HepG2 (cell line): Measurements from ENCODE around the gene CARS1. TPM values are rescaled to one million over a fixed set of nuclear protein-coding genes. Genes with fewer than 3 reads are reported as not detected.
A peak's percentile ranks its signal among the peaks of the same experiment; 100 is the strongest.

ENCODE experiments used
- ATAC-seq: fragments of 200-7000 bp; cut with Tn5 transposase; 3 replicates; pipeline ENCODE4 v1.9.1; 2020; ENCODE audit warnings: mild to moderate bottlenecking, moderate library complexity
- BruUV-seq: library from RNA; stranded (reverse); fragments of 400-500 nt; replicated peaks from 2 replicates; lab custom pipeline; 2021; lab: Mats Ljungman, UMichigan
- CTCF ChIA-PET: fragments of 300-600 bp; formaldehyde crosslinking; extraction: SDS; loops from one replicate; lab custom pipeline; 2021; ENCODE audit warnings: low total read pairs, inconsistent platforms, low intra/inter-chr PET ratio; lab: Yijun Ruan, JAX
- POLR2A ChIA-PET: fragments of 350-600 bp; sonication (Branson Sonifier 250); formaldehyde crosslinking; loops from one replicate; lab custom pipeline; 2020; ENCODE audit warnings: antibody characterized with exemption, inconsistent platforms; lab: Yijun Ruan, JAX
- DNase-seq: peaks from one replicate; pipeline ENCODE4 v3.0.0-alpha.2; 2015; ENCODE audit warnings: low spot score
- FAIRE-seq: peaks from 3 replicates; lab custom pipeline; 2011; peaks lifted over from hg19 to GRCh38; lab: Jason Lieb, UNC
- H2AFZ ChIP-seq: one replicate; pipeline ENCODE4 v1.6.1; 2011; ENCODE audit warnings: low read length, inconsistent platforms
- H3K27ac ChIP-seq: fragments of 300-600 bp; 3 replicates; pipeline ENCODE4 v1.8.0; 2011; ENCODE audit warnings: mixed run types, mild to moderate bottlenecking, mixed read lengths, low read length, inconsistent platforms; ENCODE audit not compliant: insufficient read depth; ENCODE audit errors: extremely low read length
- H3K27me3 ChIP-seq, 2 experiments: fragments of 200-600 bp in 1 of 2; 2 replicates in 1 of 2; 3 replicates in 1 of 2; pipeline versions ENCODE4 v1.6.0 to v1.8.0; 2011; ENCODE audit warnings: low read length in 2 of 2, mild to moderate bottlenecking in 2 of 2, moderate library complexity in 2 of 2, inconsistent platforms in 1 of 2; ENCODE audit not compliant: insufficient read depth in 2 of 2, control insufficient read depth in 1 of 2
- H3K36me3 ChIP-seq, 2 experiments: fragments of 200-600 bp in 1 of 2; replicated peaks in 1 of 2; 2 replicates in 1 of 2; 3 replicates in 1 of 2; pipeline versions ENCODE4 v1.5.1 to v1.8.0; 2011; ENCODE audit warnings: low read length in 2 of 2, inconsistent platforms in 1 of 2; ENCODE audit not compliant: insufficient read depth in 2 of 2, control insufficient read depth in 1 of 2
- H3K4me1 ChIP-seq: 2 replicates; pipeline ENCODE4 v1.5.1; 2012; ENCODE audit warnings: low read length, inconsistent platforms; ENCODE audit not compliant: insufficient read depth
- H3K4me2 ChIP-seq: 2 replicates; pipeline ENCODE4 v1.6.0; 2011; ENCODE audit warnings: low read depth, low read length, inconsistent platforms
- H3K4me3 ChIP-seq, 3 experiments: fragments of 200-600 bp in 1 of 3; sonication (generic), shearing (Covaris generic) in 1 of 3; replicated peaks in 1 of 3; 2 replicates each; pipeline ENCODE4 v1.5.1; 2011 to 2016; ENCODE audit warnings: low read length in 3 of 3, inconsistent platforms in 2 of 3, low read depth in 2 of 3, mild to moderate bottlenecking in 2 of 3, control low read depth in 1 of 3, mixed read lengths in 1 of 3; ENCODE audit not compliant: insufficient read depth in 1 of 3
- H3K79me2 ChIP-seq: one replicate; pipeline ENCODE4 v1.6.1; 2011; ENCODE audit warnings: low read length, inconsistent platforms; ENCODE audit not compliant: insufficient read depth
- H3K9ac ChIP-seq: 2 replicates; pipeline ENCODE4 v1.6.0; 2011; ENCODE audit warnings: mild to moderate bottlenecking, low read depth, low read length, inconsistent platforms; ENCODE audit not compliant: insufficient read depth
- H3K9me3 ChIP-seq: 2 replicates; pipeline ENCODE4 v1.5.1; 2012; ENCODE audit warnings: mild to moderate bottlenecking, low read length
- H4K20me1 ChIP-seq: 2 replicates; pipeline ENCODE4 v1.6.0; 2011; ENCODE audit warnings: inconsistent platforms, mild to moderate bottlenecking, low read length, moderate library complexity; ENCODE audit not compliant: insufficient read depth
- CHCHD3 ChIP-seq: sonication (generic); formaldehyde crosslinking; IDR thresholded peaks from 2 replicates; pipeline ENCODE4 v1.8.0; 2022; ENCODE audit warnings: mild to moderate bottlenecking, missing genetic modification reagents, moderate library complexity
- HMG20B ChIP-seq: conservative IDR thresholded peaks from 2 replicates; pipeline ENCODE4 v1.6.1; 2016; ENCODE audit warnings: missing genetic modification reagents, missing compliant biosample characterization
- HNRNPLL ChIP-seq: fragments of 200-400 bp; formaldehyde crosslinking; IDR thresholded peaks from 2 replicates; pipeline ENCODE4 v1.6.1; 2017; ENCODE audit warnings: mild to moderate bottlenecking, low read depth, low read length; ENCODE audit not compliant: poor library complexity, severe bottlenecking
- HOXA3 ChIP-seq: sonication (generic); formaldehyde crosslinking; IDR thresholded peaks from 2 replicates; pipeline ENCODE4 v1.5.0; 2020; ENCODE audit warnings: missing genetic modification reagents
- NR1H2 ChIP-seq: sonication (generic); formaldehyde crosslinking; IDR thresholded peaks from 2 replicates; pipeline ENCODE4 v1.8.1; 2022; ENCODE audit warnings: low read depth, missing genetic modification reagents, borderline replicate concordance
- PHF20 ChIP-seq: sonication (generic); formaldehyde crosslinking; IDR thresholded peaks from 2 replicates; pipeline ENCODE4 v1.5.0; 2020; ENCODE audit warnings: mild to moderate bottlenecking, missing genetic modification reagents
- PHF21A ChIP-seq: sonication (generic); formaldehyde crosslinking; IDR thresholded peaks from 2 replicates; pipeline ENCODE4 v1.5.0; 2020; ENCODE audit warnings: mild to moderate bottlenecking, missing genetic modification reagents
- PLSCR1 ChIP-seq: sonication (generic); formaldehyde crosslinking; IDR thresholded peaks from 2 replicates; pipeline ENCODE4 v1.5.0; 2020; ENCODE audit warnings: missing genetic modification reagents, mild to moderate bottlenecking, borderline replicate concordance
- POLR2A ChIP-seq, 2 experiments: IDR thresholded peaks; 2 replicates each; pipeline ENCODE4 v1.6.1; 2011; ENCODE audit warnings: low read depth in 2 of 2, low read length in 2 of 2, mild to moderate bottlenecking in 1 of 2, moderate library complexity in 1 of 2; ENCODE audit not compliant: insufficient read depth in 1 of 2
- SIN3A ChIP-seq: IDR thresholded peaks from 2 replicates; pipeline ENCODE4 v1.6.1; 2011; ENCODE audit warnings: low read depth, mild to moderate bottlenecking, control low read depth, low read length, borderline replicate concordance
- SKI ChIP-seq: fragments of 450-650 bp; IDR thresholded peaks from one replicate; pipeline ENCODE4 v1.6.1; 2018; ENCODE audit warnings: mild to moderate bottlenecking; ENCODE audit not compliant: partially characterized antibody
- SMAD3 ChIP-seq: sonication (generic); formaldehyde crosslinking; IDR thresholded peaks from 2 replicates; pipeline ENCODE4 v1.4.0; 2020; ENCODE audit warnings: missing genetic modification reagents
- ZBTB7A ChIP-seq: sonication (generic); formaldehyde crosslinking; IDR thresholded peaks from 2 replicates; pipeline ENCODE4 v1.8.0; 2022; ENCODE audit warnings: mild to moderate bottlenecking, missing genetic modification reagents
- ZNF251 ChIP-seq: sonication (generic); formaldehyde crosslinking; IDR thresholded peaks from 2 replicates; pipeline ENCODE4 v1.9.0; 2021; ENCODE audit warnings: mild to moderate bottlenecking, missing genetic modification reagents
- ZNF337 ChIP-seq: sonication (generic); formaldehyde crosslinking; IDR thresholded peaks from 2 replicates; pipeline ENCODE4 v1.5.1; 2020; ENCODE audit warnings: missing genetic modification reagents, low read depth, mild to moderate bottlenecking, borderline replicate concordance
- ZNF782 ChIP-seq: sonication (generic); formaldehyde crosslinking; IDR thresholded peaks from 2 replicates; pipeline ENCODE4 v1.4.0; 2020; ENCODE audit warnings: missing genetic modification reagents, mild to moderate bottlenecking, borderline replicate concordance
- WGBS: methylation state at CpG from one replicate; pipeline ENCODE4 v1.1.6; 2017; ENCODE audit warnings: low lambda C conversion rate; 5-methylcytosine and 5-hydroxymethylcytosine counted together
- in situ Hi-C: cut with HindIII; loops from 2 replicates; pipeline ENCODE4 v1.10.0; 2017; ENCODE audit warnings: low pct_unique_long_range_greater_than_20kb; ENCODE audit not compliant: extremely low pct_ligation_motif_present
- intact Hi-C: fragments of 100-400 bp; cut with micrococcal nuclease; formaldehyde crosslinking; loops from one replicate; pipeline ENCODE4 v1.10.0; 2022; ENCODE audit not compliant: unreplicated experiment
- polyA plus RNA-seq, 8 experiments: library from polyadenylated mRNA; depleted of rRNA in 3 of 8; stranded (reverse) in 7 of 8; unstranded in 1 of 8; fragments of >200 nt; fragmentation: Illumina TruSeq in 4 of 8; extraction: Trizol in 4 of 8; gene quantifications; 2 replicates each; pipeline versions ENCODE4 v1.2.1 to v1.2.3, GENCODE V29; 2011 to 2016; ENCODE audit warnings: low read depth in 4 of 8, missing spikeins in 1 of 8, mixed read lengths in 1 of 8; ENCODE audit not compliant: insufficient read depth in 1 of 8
- total RNA-seq, 5 experiments: library from RNA; depleted of rRNA; stranded (reverse); fragments of >200 nt; fragmentation: Illumina TruSeq; extraction: Trizol; gene quantifications; 2 replicates each; pipeline ENCODE4 v1.2.3, GENCODE V29; 2016; ENCODE audit warnings: low read depth in 1 of 5
- TF ChIP-seq, protein P1 (sequence below): sonication (generic); formaldehyde crosslinking; IDR thresholded peaks from 2 replicates; pipeline ENCODE4 v1.5.0; 2020; ENCODE audit warnings: missing genetic modification reagents, mild to moderate bottlenecking, borderline replicate concordance
- TF ChIP-seq, protein P2 (sequence below), 2 experiments: sonication (generic) in 1 of 2; formaldehyde crosslinking in 1 of 2; IDR thresholded peaks; 2 replicates each; pipeline versions ENCODE4 v1.4.0 to v1.6.1; 2018 to 2020; ENCODE audit warnings: missing genetic modification reagents in 2 of 2, borderline replicate concordance in 1 of 2, low read depth in 1 of 2, mild to moderate bottlenecking in 1 of 2, missing biosample characterization in 1 of 2

The CARS1 gene
- total and polyA plus RNA-seq, 2 of the 13 experiments (the other 11 are each of a cell fraction or from before 2014, with no cell fraction given): 33.8 to 47.0 TPM

DNA sequence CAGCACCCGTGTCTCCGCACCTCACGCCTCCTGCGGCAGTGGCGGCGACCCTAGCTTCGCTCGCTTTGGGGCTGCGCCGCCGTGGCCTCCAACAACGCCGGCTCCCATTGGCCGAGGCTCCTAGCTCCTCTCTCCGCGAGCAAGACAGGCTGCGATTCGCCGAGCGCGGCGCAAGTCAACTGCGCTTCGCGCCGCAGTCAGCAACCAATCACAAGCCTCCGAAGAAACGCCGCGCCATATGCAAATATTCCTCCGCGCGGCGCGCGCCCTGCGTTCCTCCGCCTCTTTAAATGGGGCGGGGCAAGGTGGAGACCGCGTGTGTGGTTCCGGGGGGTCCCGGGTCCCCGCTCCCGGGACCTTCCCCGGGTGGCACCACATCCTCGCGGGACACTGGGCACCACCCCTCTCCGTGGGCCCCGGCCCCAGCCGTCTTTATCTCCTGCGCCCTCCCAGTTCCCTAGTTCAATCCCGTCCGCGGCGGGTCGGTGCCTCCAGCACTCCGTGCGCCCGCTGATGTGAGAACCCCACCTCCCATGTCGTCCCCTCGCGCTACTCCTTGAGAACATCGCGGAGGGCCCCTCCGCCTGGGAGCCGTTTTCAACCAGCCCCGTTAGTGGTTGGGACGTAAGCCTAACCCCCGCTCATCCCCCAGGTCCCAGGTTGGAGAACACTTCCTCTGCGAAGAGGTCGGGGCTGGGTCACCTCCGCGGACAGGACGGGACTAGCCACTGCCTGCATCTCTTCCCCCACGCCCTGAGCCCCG, 64.8 kb downstream of the CARS1 start, which contains the start of gene NAP1L4 (continued):
- TF ChIP-seq ZNF251 (CRISPR knock-in tag) (no peak), ZBTB7A (CRISPR knock-in tag) (no peak), PHF20 (no peak), HMG20B (CRISPR knock-in tag) (no peak), SMAD3 (CRISPR knock-in tag) (peak; percentile 43; the same call in 1 of the 2 replicates), HOXA3 (CRISPR knock-in tag) (peak; percentile 46; the same call in 1 of the 2 replicates), SKI (no peak), ZNF782 (peak; percentile 40; the same call in 1 of the 2 replicates), HNRNPLL (peak; percentile 95), PHF21A (CRISPR knock-in tag) (0 out of 2 replicates have a peak, but pooled peaks have one; percentile 16)
- TF ChIP-seq, protein P1, sequence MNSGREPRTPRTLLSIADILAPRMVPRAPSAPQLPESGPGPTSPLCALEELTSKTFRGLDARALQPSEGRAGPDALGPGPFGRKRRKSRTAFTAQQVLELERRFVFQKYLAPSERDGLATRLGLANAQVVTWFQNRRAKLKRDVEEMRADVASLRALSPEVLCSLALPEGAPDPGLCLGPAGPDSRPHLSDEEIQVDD (CRISPR knock-in tag): peak; percentile 28; the same call in 1 of the 2 replicates

DNA sequence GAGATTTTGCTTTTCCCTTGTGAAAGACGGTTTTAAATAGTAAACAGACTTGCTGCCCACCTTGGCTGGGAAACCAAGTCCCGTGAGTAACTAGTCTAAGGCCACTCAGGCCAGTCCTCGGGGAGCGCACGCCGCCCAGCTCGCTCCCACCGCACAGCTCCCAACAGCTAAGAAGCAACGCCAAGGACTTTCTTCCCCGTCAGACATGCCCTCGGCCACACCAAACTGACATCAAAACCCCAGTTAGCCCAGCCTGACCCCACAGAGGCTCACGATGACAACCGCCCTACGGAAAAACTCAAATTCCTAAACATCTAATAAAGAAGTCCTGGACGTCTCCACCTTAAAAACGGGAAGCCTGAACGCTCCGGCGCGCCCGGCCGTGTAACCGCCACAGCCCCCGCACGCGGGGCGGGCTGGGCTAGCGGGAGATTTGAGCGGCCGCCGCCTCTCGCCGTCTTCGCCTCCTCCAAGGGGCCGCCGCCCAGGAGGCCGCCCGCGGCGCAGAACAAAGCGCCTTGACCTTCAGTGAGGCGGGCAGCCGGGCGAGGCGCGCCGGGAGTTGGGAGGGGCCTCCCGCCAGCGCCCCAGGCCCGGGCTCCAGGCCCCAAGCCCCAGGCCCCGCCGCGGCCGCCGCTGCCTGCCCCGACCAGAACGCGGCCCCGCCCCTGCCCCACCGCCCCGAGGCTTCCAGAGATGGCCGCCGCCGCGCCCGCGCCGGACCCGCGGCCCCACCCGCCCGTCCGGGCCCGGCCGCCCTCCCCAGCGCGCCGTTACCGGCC, 65.6 kb downstream of the CARS1 start:
- H3K79me2 ChIP-seq: peaks cover 51% of the 10 kb centered on the region
- DNase-seq: peak; percentile 18
- in situ Hi-C loops: no loop called here
- no peak for TF ChIP-seq ZNF337 (CRISPR knock-in tag)
- TF ChIP-seq, protein P2, sequence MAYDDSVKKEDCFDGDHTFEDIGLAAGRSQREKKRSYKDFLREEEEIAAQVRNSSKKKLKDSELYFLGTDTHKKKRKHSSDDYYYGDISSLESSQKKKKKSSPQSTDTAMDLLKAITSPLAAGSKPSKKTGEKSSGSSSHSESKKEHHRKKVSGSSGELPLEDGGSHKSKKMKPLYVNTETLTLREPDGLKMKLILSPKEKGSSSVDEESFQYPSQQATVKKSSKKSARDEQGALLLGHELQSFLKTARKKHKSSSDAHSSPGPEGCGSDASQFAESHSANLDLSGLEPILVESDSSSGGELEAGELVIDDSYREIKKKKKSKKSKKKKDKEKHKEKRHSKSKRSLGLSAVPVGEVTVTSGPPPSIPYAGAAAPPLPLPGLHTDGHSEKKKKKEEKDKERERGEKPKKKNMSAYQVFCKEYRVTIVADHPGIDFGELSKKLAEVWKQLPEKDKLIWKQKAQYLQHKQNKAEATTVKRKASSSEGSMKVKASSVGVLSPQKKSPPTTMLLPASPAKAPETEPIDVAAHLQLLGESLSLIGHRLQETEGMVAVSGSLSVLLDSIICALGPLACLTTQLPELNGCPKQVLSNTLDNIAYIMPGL (CRISPR knock-in tag; IDR thresholded peaks at IDR 0.05; ENCODE audit: borderline replicate concordance in 1 of 2, low read depth in 1 of 2): peak; percentile 2 to 5; a peak in 1 of 4 replicates
- TF ChIP-seq PLSCR1 (CRISPR knock-in tag): 0 out of 2 replicates have a peak, but pooled peaks have one; percentile 42
- 0 out of 2 replicates have a peak, but pooled peaks have one; percentile 22 for TF ChIP-seq NR1H2 (CRISPR knock-in tag)
- TF ChIP-seq CHCHD3 (CRISPR knock-in tag): no peak
- TF ChIP-seq POLR2A (IDR thresholded peaks at IDR 0.05; ENCODE audit: insufficient read depth in 1 of 2, low read depth in 2 of 2, low read length in 2 of 2): peak in 1 of 2 experiments; percentile 32; a peak in 1 of 4 replicates
- TF ChIP-seq SIN3A: peak; percentile 49; the same call in 1 of the 2 replicates

More for the DNA sequence above, 65.6 kb downstream of the CARS1 start:
- peak overlapping the region; percentile 93 for H3K9ac ChIP-seq
- POLR2A ChIA-PET: interaction anchor here (0.9 to 1.7 kb wide), 10 partner anchors 10 to 292 kb away, joined by 3 to 6 read pairs (median 4); partner anchors contain the start of genes CARS1, KCNQ1OT1 and PHLDA2
- peaks cover 40% of the 10 kb centered on the region for H4K20me1 ChIP-seq
- H3K36me3 ChIP-seq: peaks cover 3% of the 10 kb centered on the region in 2 experiments; a peak in 3 of 5 replicates
- H3K4me1 ChIP-seq: peaks cover 35% of the 10 kb centered on the region
- CTCF ChIA-PET: no interaction called here
- no peak overlapping the region for H2AFZ ChIP-seq
- H3K27me3 ChIP-seq: no peaks in the 10 kb centered on the region; a peak in 2 of 5 replicates
- BruUV-seq: TSS peak; percentile 96
- H3K4me3 ChIP-seq: peak overlapping the region; percentile 89 to 96 (median 90)
- H3K27ac ChIP-seq: peak overlapping the region; percentile 97
- WGBS: 1% methylated on average over 11 of the region's 79 CpGs
- no peaks in the 10 kb centered on the region for H3K9me3 ChIP-seq
- ATAC-seq: peak; percentile 53
- peak overlapping the region; percentile 88 for H3K4me2 ChIP-seq
- FAIRE-seq: no peak
- intact Hi-C loops: no loop called here
